GM19025 (cell line): Measurements from ENCODE around the gene TINCR.

ENCODE experiments used
- ATAC-seq: cut with Tn5 transposase; IDR thresholded peaks from one replicate; pipeline ENCODE4 v1.9.1; 2021; ENCODE audit warnings: mild to moderate bottlenecking, low read depth, moderate library complexity; ENCODE audit not compliant: unreplicated experiment

TINCR gene

DNA sequence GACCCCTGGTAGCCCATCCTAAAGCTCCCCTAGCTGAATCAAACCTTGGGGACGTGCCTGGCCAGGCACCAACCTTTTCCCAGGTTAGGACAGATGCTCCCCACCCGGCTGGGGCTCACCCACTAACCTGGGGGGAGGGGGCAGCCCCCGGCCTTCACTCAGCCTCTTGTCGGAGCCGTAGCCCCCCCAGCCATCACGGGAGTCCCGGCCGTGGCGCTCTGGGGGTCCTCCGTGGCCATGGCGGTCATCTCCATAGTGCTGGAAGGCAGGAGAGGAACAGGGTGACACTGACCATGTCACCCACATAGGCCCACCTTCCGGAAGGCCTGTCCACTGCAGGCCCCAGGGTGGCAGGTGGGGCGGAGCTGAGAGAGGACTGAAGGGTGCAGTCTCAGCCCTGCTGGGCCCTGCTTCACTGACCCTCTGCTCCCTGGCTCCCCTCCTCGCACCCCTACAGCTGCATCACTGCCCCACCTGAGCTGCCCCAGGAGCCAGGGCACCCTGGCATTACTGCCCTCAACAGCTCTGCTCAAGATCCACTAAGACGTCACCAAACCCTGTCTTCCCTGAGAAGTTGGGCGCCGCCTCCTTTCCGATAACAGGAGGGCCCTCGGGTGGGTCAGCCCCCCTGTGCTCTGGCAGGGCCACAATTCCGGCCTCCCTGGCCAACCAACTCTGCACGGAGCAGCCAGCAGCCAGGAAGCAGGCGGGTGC, 22.6 kb upstream of the TINCR start:
- no peak for ATAC-seq

DNA sequence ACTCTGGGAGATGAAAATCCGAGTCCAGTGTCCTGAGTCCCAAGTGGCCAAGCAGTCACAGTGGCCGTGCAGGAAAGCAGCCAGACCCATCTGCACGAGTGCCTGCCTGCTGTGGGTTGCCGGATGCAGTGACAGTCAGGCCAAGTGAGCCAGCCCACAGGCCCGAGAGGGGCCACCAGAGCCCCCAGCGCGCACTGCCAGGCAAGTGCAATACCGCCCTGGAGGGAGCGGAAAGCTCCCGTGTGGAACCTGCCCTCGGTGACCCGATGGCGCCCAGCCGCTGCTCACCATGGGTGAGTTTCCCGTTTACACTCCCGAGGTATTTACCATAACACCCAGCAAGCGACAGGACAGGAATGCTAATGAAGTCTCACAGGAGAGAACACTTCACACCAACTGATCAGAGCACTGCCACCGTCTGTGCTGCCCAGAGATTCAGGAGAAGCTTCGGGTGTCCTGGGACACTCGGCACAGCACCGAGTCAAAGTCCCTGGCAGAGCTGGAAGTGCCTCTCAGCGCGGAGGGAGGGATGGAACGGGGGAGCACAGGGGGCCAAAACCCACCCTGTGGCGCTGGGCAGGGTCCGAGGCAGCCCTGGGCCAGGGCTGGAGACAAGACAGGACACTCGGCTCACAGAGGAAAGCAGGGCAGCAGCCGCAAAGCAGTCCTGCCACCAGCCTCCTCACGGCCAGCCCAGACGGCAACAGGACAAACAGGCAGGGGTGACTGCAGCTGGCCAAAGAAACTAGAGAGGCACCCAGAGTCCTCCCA, 21.3 kb upstream of the TINCR start:
- ATAC-seq = no peak

DNA sequence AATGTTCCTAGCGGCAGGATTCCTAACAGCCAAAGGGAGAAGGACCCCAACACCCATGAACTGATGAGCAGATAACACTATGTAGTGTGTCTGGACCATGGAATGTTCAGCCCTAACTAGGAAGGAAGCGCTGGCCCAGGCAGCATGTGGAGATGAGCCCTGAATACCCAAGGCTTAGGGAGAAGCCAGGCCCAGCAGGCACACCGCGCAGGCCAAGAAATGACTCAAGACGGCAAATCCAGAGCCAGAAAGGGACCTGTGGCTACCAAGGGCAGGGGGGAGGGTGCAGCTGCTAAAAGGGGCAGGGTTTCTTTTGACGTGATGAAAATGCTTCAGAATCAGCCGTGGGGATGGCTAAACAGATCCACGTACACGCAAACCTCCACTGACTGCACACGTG, 20.7 kb upstream of the TINCR start:
- no peak for ATAC-seq

DNA sequence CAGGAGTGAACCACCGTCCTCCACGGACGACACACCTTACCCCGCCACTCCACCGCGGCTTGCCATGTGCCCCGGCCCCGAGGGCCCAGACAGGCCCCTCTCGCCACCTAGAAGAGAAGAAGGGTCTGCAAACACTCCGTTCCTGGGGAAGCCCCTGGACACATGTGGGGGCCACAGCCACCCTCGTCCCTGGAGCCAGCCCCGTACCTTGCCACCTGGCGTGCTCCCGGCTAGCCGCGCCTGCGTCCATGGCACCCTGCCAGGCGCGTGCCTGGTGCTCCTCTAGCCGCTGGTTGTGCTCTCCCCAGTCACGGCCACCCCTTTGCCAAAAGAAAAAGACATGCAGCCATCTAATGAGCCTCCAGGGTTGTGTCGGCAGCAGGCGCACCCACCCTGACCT, 19.9 kb upstream of the TINCR start:
- no peak for ATAC-seq

DNA sequence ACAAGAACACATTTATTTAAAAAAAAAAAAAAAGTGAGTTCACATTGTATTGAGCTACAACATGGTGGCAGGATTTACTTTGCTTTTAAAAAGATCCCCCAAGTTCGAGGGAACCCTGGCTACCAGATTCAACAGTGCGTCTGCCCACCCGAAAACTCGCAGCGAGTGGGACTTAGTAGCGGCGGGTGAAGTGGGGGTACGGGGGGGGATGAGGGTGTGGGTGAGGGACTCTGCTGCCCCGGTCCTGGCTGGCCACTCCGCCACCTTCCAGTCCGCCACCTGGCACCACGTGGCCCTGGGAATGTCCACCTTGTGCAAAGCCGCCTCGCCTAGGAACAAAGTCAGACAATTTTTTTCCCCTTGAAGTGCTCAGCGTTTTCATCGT, 19.3 kb upstream of the TINCR start:
- no peak for ATAC-seq

DNA sequence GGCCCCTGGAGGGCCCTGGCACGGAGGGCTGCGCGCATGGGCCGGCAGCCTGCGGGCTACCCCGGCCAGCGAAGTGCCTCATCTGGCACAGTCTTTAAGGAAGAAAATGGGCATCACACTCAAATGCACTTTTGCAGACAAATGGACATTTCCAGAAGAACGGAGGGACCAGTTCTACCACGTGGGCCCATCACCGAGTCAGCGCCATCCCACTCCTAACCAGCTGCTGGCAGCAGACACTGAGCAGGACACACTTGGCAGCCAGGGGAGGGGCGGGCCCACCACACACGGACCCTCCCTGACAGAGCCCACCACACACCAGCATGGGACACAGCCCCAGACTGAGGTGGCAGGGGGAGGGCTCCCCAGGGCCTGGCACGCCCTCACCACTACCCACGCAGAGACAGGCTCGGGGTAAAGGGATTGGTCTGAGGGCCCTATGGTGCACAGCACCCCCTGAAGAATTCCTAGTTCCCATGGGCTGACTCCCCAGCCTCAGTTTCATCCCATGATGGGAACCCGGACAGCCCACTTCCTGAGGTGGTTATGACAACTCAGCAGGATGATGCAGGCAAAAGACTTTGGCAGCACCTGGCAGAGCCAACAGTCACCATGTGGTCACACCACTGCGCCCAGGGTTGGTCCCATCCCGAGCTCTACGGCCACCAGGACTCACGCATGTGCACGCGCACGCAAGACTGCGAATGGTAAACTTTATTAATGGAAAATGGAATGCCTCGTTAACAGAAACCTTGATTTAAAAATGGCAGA, 18.7 kb upstream of the TINCR start:
- no peak for ATAC-seq

DNA sequence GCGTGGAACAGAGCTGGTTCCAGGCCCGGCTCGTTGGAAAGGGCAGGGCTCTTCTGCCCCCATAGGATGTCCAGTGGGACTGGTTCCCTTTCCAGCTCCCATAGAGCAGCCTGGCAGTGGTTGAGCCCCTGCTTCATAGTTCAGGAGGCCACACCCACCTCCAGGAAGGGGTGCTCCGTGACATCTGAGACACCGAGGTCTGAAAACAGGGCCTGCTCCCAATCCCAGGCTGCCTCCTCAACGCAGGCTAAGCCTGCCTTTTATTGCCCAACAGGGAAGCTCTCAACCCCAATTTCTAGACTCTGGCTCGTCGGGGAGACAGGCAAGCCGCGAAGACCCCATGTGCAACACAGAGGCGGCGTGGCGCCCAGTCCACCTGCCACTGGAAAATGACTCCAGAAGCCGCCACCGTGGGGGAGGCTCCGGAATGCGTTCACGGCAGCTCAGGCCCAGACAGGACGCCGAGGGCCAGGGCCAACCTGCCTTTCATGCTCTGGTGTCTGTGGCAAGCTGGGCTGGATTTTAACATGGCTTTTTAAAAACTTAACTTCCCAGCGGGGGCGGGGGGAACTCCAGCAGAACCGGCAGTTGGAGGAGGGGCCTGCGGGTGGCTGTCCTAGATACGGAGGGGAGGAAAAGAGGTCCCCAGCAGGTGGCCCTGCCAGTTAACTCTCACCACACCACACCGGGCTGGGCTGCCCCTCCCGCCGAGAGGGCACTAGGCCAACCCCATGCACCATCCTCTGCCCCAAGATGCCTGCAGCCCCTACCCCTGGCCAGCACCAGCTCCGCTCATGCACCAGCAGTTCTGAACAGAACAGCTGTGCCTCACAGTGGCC, 17.9 kb upstream of the TINCR start:
- no peak for ATAC-seq

DNA sequence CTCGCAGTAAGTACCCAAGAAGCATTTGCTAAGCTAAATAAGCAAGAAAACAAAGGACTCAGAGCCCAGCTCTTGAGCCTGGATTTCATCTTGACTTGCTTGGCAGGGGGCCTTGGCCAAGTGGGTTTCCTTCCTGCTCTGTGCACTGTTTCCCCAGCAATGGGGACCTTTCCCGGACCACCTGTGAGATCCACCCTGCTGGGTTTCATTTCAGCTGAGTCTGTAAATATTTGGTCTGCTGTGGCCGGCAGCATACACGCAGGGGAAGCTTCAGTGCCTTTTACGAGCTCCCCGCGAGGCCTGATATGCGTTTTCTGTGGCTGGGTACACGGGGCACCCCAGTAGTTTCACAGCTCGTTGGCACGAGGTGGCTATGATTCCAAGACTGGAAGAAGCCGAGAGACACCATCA, 12.4 kb upstream of the TINCR start:
- ATAC-seq = no peak

DNA sequence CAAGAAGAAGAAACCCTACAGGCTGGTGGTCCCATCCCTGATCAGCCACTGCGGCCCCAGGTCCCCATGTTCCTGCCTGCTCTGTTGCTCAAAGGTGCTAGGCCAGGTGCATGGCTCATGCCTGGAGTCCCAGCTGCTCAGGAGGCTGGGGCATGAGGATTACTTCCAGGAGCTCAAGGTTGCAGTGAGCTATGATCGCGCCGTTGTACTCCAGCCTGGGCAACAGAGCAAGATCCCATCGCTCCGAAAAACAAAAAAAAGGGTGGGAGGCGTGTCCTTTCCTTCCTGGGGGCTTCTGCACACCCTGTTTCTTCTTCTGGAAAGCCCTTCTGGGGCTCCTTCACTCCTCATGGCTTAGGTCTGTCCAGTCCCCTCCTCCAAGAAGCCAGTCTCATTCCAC, 11.9 kb upstream of the TINCR start:
- ATAC-seq = no peak

DNA sequence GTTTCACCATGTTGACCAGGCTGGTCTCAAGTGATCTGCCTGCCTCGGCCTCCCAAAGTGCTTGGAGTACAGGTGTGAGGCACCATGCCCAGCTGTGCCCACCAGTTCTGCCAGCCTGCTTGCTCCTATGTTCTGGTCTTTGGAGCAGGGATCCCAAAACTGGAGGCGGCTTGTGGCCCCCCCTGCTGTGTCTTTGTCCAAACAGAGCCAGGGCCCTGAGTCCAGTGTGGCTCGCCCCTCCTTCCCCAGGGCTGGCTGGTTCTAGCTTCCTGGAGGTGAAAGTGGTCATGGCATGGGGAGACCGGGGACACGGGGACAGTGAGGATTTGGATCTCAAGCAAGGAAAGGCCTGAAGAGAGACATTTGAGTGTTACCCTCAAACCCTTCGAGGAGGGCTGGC, 11.5 kb upstream of the TINCR start:
- ATAC-seq = no peak

DNA sequence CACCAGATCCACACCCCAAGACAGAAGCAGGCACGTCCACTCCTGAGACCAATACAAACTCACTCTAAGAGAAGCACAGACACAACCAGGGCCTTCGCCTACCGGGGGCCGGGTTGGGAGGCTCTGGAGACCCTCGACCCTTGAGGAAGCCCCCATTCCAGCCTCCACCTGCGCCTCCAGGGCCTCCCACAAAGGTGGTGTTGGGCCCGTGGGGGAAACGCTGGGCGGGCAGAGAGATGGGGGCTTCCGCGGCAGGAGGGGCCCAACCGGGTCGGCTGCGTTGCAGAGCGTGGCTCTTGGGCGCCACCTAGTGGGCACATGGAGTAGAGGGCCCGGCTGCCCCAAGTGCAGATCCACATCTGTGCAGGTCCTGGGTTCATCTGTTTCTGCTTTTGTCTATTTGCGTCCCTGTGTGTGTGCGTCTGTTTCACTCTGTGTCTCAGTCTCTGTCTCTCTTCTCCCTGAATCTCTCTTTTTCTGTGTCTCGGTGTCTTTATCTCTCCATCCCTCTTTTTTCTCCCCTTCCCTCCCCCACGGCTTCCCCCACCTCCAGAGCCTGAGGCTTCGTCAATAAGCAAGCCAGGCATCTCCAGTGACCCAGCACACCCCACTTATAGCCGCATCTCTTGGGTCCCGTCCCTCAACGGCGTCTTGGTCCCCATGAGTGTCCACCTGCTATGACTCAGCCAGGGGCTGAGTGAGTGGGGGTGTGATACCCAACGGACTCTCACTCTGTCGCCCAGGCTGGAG, 10.5 kb upstream of the TINCR start:
- ATAC-seq = no peak

DNA sequence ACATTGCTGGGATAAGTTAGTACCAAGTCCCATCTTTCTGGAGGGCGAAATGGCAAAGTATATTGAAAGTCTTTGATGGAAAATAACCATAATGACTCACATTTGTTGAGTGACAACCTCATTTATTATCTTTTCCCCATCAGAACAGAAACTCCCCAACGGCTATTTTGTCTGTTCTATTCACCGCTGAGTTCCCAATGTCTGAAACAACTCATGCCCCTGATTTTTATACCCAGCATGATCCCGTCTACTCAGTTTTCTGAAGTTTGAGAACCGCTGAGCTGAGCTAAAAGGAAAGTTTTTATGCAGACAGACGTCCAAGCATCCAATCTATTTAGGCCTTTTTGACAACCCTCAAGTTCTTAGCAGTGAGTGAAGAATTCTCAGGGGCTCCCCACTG, 7.8 kb upstream of the TINCR start:
- no peak for ATAC-seq

DNA sequence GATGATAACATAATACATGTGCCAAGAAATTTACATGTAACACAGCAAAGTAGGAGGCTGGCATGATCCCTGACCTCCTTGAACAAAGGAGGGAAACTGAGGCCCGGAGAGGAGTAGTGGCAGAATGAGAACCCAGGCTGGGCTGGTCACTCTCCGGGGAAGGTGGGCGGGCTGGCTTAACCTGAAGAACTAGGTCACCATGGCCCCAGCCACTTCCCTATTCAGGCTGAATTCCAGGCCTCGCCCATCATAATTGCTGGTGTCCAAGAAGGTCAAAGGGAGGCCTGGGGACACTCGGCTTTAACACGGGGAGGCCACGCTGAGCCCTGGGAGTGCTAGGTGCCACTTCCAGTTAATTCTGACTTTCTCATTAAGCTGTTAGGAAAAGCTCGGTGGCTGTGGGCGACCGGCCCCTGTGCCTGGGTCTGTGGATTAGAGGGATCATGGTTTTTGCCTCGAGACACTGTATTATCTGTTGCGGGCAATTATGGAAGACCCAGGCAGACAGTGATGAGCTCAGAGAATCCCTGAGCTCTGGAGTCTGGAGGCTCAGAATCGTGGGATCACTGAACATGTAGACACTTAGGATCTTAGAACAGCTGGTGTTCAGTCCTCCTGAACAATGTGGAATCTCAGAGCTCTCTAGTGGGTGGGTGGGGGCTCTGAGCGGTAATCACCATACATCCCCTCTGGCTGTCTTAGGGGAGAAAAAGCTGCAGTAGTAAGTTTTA, 5.0 kb upstream of the TINCR start:
- no peak for ATAC-seq

DNA sequence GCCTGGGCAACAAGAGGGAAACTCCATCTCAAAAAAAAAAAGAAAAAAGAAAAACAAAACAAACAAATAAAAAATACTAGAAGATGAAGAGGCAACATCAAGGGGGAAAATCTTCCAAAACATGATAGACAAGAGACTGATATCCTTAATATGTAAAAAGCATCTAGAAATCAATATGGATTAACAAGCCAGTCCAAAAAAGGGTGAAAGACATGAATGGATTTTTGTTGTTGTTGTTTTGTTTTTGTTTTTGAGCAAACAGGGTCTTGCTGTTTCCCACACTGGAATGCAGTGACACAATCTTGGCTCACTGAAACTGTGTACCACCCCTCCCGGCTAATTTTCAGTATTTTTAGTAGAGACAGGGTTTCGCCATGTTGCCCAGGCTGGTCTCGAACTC, 4.0 kb upstream of the TINCR start:
- ATAC-seq = no peak

DNA sequence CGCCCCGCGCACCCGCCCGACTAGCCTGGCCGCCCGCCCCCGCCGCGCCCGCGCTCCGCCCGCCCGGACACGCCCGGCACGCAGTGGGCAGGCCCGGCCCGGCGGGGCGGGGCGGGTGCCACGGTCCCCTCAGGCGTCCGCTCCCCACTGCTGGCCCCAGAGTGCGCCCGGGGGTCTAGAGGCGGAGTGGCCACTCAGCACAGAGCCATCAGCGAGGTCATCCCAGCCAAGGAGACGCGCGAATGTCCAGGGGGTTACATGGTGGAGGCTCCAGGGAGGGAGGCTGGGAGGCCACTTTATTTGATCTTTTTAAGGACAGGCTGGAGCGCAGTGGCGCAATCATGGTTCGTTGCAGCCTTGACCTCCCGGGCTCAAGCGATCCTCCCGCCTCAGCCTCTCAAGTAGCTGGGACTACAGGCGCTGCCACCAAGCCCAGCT, 236 bp upstream of the TINCR start:
- no peak for ATAC-seq

DNA sequence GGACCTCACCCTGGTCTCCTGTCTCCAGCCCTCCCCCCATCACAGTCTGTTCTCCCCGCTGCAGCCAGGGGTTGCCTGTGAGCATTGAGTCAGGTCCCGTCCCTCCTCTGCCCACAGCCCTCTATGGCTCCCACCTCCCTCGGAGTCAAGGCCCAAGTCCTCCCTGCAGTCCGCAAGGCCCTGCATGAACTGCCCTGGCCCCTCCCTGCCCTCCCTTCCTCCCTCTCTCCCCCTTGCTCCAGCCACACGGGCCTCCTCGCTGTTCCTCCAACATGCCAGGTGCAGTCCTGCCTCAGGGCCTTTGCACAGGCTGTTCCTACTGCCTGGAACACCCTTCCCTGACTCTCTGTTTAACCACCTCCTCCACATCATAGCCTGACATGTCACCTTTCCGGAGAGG, 2.8 kb downstream of the TINCR start:
- no peak for ATAC-seq

DNA sequence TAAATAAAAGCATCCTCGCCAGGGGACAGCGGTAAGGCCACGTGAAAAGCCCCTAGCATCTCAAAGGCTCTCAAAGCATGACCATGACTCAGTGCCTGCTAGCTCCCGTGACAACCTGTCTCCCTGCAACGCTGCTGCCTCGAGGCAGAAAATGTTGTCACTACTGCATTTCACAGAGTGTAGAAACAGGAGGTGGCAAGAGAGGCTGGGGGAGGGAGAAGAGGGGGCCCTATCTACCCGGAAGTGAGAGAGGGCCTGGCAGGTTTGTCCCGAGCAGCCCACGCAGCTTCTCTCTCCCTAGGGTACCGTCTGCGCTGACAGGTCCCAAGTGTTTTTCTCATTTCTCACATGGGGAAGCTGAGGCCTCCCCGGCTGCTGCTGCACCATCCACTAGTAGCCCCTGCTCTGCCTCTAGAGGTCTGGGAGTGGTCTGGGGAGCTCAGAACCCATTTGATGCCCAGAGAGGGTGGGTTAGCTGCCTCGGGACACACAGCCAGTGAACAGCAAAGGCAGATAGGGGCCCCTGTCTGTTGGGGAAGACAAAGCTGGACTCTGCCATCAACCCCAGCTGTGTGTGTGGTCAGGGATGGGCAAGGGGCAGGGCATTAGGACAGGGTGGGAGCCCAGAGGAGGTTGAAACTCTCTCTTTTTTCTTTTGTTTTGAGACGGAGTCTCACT, 3.7 kb downstream of the TINCR start:
- no peak for ATAC-seq

DNA sequence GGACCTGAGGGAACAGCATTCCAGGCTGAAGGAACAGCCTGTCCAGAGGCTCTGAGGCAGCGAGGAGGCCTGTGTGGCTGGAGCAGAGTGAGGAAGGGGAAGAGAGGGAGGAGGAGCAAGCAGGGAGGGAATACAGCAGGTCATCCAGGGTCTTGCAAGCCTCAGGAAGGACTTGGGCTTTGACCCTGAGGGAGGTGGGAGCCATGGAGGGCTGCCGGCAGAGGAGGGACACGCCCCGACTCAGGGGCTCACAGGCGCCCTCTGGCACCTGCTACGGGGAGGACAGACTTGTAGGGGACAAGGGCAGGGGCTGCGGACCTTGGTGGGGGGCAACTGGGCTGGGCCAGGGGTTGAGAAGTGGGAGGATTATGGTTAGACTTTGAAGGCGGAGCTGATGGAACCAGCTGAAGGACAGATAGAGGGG, 4.7 kb downstream of the TINCR start:
- no peak for ATAC-seq

DNA sequence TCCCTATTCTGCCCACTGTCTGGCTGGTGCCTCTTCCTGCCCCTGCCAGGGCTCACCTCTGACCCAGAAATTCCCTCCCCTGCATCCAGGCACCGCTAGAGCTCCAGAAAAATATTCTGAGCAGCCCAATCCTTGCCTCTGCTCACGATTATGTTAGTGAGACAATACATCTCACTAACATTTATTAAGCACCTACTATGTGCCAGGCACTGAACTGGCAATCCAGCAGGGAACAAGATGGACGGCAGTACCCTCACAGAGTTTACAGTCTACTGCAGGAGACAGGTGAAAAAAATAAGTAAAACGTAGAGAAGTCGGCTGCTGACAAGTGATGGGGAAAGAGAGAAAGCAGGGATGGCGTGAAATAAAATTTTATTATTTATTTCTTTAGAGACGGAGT, 5.5 kb downstream of the TINCR start:
- no peak for ATAC-seq
